HG03159 (cell line): ENCODE data around the gene PIEZO2.

Experiments
- ATAC-seq: cut with Tn5 transposase; IDR thresholded peaks from one replicate; pipeline ENCODE4 v1.9.1; 2021; ENCODE audit warnings: mild to moderate bottlenecking, moderate library complexity; ENCODE audit not compliant: unreplicated experiment

Gene PIEZO2

GRCh38 chr18:11113937-11114336 is 35.4 kb downstream of the PIEZO2 start:
- no peak for ATAC-seq

- ATAC-seq: no peak
These were observed 36.3 kb downstream of the PIEZO2 start for GRCh38 chr18:11113046-11113548.

GRCh38 chr18:11112286-11112685 is 37.1 kb downstream of the PIEZO2 start:
- no peak for ATAC-seq

DNA sequence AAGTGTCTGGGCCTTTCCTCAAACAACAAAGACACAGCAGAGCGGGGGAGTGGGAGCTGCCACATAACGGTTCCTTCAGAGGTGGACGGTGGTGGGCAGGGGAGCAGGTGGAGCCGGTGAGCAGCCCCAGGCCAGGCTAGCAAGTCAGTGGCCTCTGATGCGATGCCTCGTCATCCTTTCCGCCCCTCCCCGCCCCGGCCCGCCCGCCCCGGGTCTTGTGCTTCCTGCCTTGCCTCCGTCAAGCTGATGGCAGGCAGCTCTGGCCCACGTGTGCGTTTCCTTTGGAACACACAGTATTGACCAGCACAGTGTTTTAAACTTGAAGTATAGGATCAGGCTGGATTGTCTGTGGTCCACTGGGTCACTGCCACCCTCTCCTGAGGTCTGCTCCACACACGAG is 38.9 kb downstream of the PIEZO2 start:
- ATAC-seq: no peak

- no peak for ATAC-seq
These were observed 40.4 kb downstream of the PIEZO2 start for GRCh38 chr18:11108947-11109346.

- no peak for ATAC-seq
These were observed 42.5 kb downstream of the PIEZO2 start for GRCh38 chr18:11106894-11107293.

- no peak for ATAC-seq
These were observed 43.9 kb downstream of the PIEZO2 start for GRCh38 chr18:11105463-11105862.

DNA sequence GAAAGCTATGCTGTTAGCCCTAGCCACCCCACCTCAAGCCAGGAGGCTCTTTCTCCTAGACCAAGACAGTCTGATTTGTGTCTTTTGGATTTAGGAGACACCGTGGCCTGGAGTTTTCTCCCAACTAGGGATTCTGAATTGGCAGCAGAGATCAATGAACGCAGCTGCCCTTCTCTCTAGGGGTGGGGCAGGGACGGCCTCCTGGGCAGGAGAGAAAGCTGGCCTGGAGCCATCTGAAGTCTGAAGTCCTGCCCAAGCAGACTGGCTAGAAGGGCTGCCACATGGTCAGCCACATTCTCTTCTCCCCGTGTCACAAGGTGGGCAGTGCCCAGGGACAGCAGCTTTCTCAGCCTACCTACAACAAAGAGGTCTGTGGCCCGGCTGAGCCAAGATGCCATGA is 45.1 kb downstream of the PIEZO2 start:
- no peak for ATAC-seq

GRCh38 chr18:11096839-11097750 is 52.3 kb downstream of the PIEZO2 start:
- ATAC-seq: no peak

DNA sequence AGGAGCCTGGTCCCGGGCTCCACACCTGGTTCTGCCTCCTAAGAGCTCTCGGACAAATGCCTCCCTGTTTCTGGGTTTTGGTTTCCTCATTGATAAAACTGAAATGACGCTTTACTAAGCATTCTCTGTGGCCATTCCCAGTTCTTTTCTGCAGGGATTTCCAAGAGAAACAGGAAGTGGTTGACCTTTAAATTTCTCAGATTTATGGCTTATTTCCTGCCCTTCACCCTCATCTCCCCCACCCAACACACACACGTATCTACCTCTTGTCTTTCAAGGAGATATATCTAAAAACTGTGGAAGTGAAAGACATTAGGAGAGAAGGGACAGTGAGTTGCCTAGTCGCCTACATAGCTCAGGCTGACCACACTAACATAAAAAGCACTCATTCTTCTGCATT is 53.0 kb downstream of the PIEZO2 start:
- no peak for ATAC-seq

GRCh38 chr18:11095674-11096293 is 53.6 kb downstream of the PIEZO2 start:
- ATAC-seq: no peak

DNA sequence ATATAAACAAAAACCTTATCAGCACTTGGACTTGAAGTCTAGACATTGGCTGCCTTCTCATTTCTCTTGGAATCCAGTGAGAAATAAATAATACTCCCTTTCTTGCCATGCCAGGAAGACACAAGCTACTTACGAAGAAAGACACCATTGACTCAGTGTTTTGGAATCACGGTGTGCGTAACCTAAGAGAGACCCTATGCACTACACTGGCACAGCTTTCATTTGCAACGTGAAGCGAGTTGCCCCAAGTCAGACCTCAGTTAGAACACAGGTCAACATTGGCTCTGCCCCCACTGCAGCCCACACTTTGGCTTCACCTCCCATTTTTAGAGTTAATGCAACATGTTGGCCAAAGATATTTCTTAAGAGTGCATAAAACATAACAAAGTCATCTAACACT is 54.2 kb downstream of the PIEZO2 start:
- ATAC-seq: no peak

DNA sequence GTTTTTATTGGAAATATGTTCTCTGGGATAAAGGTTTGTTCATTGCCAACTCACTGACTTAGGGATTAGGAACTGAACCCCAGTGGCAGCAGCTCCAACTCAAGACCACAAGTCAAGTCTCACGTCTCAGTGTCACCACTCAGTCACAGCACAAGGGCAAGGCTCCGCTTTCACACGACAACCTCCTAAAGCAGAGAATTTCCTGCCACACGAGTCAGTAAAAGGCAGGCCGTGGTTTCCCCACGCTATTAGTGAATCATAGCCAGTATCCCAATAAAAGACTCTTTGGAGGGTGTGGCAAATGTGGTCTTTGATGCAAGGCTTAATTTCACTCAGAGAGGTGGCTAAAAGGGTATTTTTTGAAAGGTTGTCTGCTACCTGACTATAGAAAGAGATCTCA is 57.6 kb downstream of the PIEZO2 start:
- ATAC-seq: no peak

GRCh38 chr18:11089931-11090715 is 59.2 kb downstream of the PIEZO2 start:
- ATAC-seq: no peak

DNA sequence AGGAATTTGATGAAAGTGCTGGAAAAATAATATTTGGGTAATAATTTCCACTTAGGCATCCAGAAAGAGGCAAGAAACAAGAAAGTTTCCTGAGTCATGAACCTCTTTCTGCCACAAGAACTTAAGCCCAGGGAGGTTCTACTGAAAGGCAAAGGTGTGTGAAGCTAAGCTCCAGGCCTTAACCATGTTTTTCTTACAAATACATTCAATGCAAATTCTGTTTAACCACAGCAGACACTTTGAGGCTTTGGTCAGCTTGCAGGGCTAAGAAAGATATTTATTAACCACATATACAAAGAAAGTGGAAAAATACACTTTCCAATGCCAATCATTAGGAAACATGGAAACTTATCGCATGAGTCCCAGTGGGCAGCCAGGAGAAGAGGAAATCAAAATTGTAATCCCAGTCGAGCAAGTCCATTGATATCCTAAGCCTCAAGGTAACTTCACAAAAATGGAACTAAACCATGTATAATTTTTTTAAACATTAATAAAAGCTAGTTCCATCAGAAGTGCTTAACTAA is 68.3 kb downstream of the PIEZO2 start:
- no peak for ATAC-seq

GRCh38 chr18:11078491-11078890 is 70.9 kb downstream of the PIEZO2 start:
- ATAC-seq: no peak

DNA sequence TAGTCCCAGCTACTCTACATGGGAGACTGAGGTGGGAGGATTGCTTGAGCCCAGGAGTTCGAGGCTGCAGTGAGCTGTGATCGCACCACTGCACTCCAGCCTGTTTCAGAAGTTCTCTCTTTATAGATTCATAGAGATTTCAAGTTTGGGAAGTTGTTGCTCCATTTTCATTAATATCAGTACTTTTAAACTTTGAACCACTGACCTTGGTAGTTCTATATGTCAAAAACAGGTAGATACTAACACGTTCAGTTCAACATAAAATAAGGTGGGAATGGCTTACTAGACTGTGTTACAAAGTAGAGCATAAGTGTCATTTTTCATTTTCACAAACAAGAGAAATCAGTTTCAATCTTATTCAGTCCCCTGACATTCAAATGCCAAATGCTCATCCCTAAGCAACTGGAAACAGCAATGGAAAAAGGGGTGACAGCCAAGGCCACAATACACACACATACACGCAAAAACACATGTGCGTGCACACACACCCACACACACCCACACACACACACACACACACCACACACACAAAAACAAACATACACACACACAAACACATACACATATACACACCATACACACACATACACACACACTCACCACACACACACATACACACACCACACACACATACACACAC is 71.7 kb downstream of the PIEZO2 start:
- no peak for ATAC-seq

DNA sequence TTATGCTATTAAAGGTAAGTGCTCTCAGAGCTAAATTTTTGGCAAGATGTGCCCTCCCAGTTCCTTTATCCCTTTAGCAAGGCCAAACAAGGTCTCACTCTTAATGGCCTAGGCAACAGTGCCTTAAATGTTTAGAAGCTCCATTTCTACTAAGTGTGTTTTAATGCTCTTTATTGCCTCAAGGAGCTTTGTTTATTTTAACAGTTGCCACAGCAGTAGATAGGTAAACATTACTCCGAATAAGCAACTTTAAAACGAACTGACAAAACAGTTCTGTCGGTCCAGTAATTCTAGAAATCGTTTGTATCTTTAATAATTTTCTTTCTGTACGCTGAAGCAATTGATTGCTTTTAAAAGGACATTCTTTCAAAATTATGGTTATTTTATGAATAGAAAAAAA is 74.5 kb downstream of the PIEZO2 start:
- no peak for ATAC-seq

DNA sequence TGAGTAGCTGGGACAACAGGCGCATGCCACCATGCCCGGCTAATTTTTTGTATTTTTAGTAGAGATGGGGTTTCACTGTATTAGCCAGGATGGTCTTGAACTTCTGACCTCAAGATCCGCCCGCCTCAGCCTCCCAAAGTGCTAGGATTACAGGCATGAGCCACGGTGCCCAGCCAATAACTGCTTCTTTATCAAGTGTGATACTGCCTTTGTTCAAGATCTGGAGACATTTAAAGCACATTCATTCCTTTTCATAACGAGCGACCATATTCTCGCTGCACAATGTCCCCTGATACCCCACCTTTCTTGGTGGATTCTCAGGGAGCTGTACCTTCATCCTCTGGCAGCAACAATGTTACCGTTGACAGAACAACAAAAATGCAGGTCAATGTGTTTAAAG is 75.4 kb downstream of the PIEZO2 start:
- no peak for ATAC-seq

- ATAC-seq: no peak
These were observed 76.7 kb downstream of the PIEZO2 start for GRCh38 chr18:11072632-11073031.

- no peak for ATAC-seq
These were observed 78.1 kb downstream of the PIEZO2 start for GRCh38 chr18:11071300-11071699.
